ENCODE measurements around the gene RALGDS. TPM values are rescaled to one million over a fixed set of nuclear protein-coding genes. Genes with fewer than 3 reads are reported as not detected.

The RALGDS gene
- total RNA-seq, 1 experiment from 2014 or later, result 36.1 TPM

GRCh38 chr9:133098104-133098754, 22.8 kb downstream of the RALGDS start:
- no peaks in the 10 kb centered on the region for H3K4me1 ChIP-seq (ENCODE audit: control insufficient read depth in 1 of 2, insufficient read depth in 2 of 2, low read length in 2 of 2)
- POLR2A ChIA-PET, result no interaction called here
- intact Hi-C loops (cut with micrococcal nuclease), result no loop called here
- no peak overlapping the region for H3K27ac ChIP-seq (ENCODE audit: low read depth, low read length)
- no peaks in the 10 kb centered on the region for H3K27me3 ChIP-seq (ENCODE audit: insufficient read depth, low read length)
- DNase-seq (ENCODE audit: low read depth, low spot score) (no peak), ATAC-seq (no peak)
- H3K4me2 ChIP-seq (ENCODE audit: low read length), result no peak overlapping the region
- H3K9me2 ChIP-seq (ENCODE audit: insufficient read depth), result no peaks in the 10 kb centered on the region
- no peak overlapping the region for H3K4me3 ChIP-seq (replicated peaks in 1 of 2; ENCODE audit: low read depth in 1 of 2, low read length in 2 of 2)
- RAD21 ChIA-PET (ENCODE audit: low non-redundant PET in 1 of 2, low total read pairs in 2 of 2, uncharacterized antibody in 2 of 2, unreplicated experiment in 2 of 2), result no interaction called here
- no peaks in the 10 kb centered on the region for H3K79me2 ChIP-seq (ENCODE audit: insufficient read depth, low read length)
- H3K9me3 ChIP-seq (ENCODE audit: control insufficient read depth in 1 of 2, insufficient read depth in 1 of 2, low read depth in 1 of 2, low read length in 2 of 2), result peaks cover 8 to 16% of the 10 kb centered on the region in 2 experiments; a peak in 3 of 4 replicates
- CTCF ChIA-PET, result interaction anchor here (2.6 kb wide), 1 partner anchor 47 kb away, joined by 6 read pairs; no protein-coding TSS in a partner anchor
- TF ChIP-seq MAX (IDR thresholded peaks at IDR 0.05), result no peak
- no peak for TF ChIP-seq CTCF (IDR thresholded peaks at IDR 0.05 in 2 of 3, conservative IDR thresholded peaks at IDR 0.05 in 1 of 3; ENCODE audit: borderline replicate concordance in 1 of 3, insufficient read depth in 1 of 3, low read depth in 2 of 3, low read length in 2 of 3)
- TF ChIP-seq REST (IDR thresholded peaks at IDR 0.05; ENCODE audit: low read depth), result no peak
- no peak for TF ChIP-seq FOSL1 (IDR thresholded peaks at IDR 0.05; ENCODE audit: low read depth)
- no peak for TF ChIP-seq EGR1 (IDR thresholded peaks at IDR 0.05; ENCODE audit: low read depth)
- TF ChIP-seq SRF (IDR thresholded peaks at IDR 0.05; ENCODE audit: low read depth), result no peak
- no peak for TF ChIP-seq POLR2A (IDR thresholded peaks at IDR 0.05; ENCODE audit: borderline replicate concordance, extremely low read depth, insufficient read depth, insufficient read length)
- no peak for TF ChIP-seq CEBPB (IDR thresholded peaks at IDR 0.05; ENCODE audit: low read depth)
- TF ChIP-seq EZH2phosphoT487 (IDR thresholded peaks at IDR 0.05; ENCODE audit: borderline replicate concordance), result no peak
- TF ChIP-seq ELF1 (IDR thresholded peaks at IDR 0.05; ENCODE audit: borderline replicate concordance, low read depth), result no peak
- no peak for TF ChIP-seq TCF7L2 (IDR thresholded peaks at IDR 0.05; ENCODE audit: borderline replicate concordance, extremely low read depth, insufficient read depth, insufficient read length)
- no peak for TF ChIP-seq CBX3 (IDR thresholded peaks at IDR 0.05; ENCODE audit: low read depth)
- TF ChIP-seq ZFX (IDR thresholded peaks at IDR 0.05), result no peak
- no peak for TF ChIP-seq SP1 (IDR thresholded peaks at IDR 0.05; ENCODE audit: low read depth)
- no peak for TF ChIP-seq ATF3 (IDR thresholded peaks at IDR 0.05)
- TF ChIP-seq POLR2AphosphoS5 (IDR thresholded peaks at IDR 0.05; ENCODE audit: low read depth, low read length), result no peak
- TF ChIP-seq EZH2 (IDR thresholded peaks at IDR 0.05), result no peak
- no peak for TF ChIP-seq ZNF274 (IDR thresholded peaks at IDR 0.05; ENCODE audit: low read depth, low read length)
- H2AFZ ChIP-seq (ENCODE audit: low read depth, low read length, poor library complexity, severe bottlenecking), result no peak overlapping the region
- no TSS peak for BruUV-seq (replicated peaks)
- H4K20me1 ChIP-seq (ENCODE audit: insufficient read depth), result no peaks in the 10 kb centered on the region
- peaks cover 23 to 38% of the 10 kb centered on the region in 2 experiments; a peak in 3 of 4 replicates for H3K36me3 ChIP-seq (ENCODE audit: control insufficient read depth in 1 of 2, insufficient read depth in 2 of 2, low read length in 2 of 2)
- H3K9ac ChIP-seq (ENCODE audit: low read length), result no peak overlapping the region
